HG03342 (cell line): ENCODE measurements around the gene GALNT1.

Source experiments
- ATAC-seq: cut with Tn5 transposase; IDR thresholded peaks from one replicate; pipeline ENCODE4 v1.9.1; 2021; ENCODE audit warnings: mild to moderate bottlenecking, moderate library complexity; ENCODE audit not compliant: unreplicated experiment

The GALNT1 gene

GRCh38 chr18:35616664-35617423 lies 35.3 kb downstream of the GALNT1 start:
- peak; percentile 97 for ATAC-seq

- no peak for ATAC-seq
Measured at GRCh38 chr18:35617865-35618264, 36.3 kb downstream of the GALNT1 start.

GRCh38 chr18:35618289-35618688 lies 36.7 kb downstream of the GALNT1 start:
- ATAC-seq: no peak

- no peak for ATAC-seq
Measured at GRCh38 chr18:35618696-35619095, 37.2 kb downstream of the GALNT1 start.

- no peak for ATAC-seq
Measured at GRCh38 chr18:35619464-35619863, 37.9 kb downstream of the GALNT1 start.

GRCh38 chr18:35619941-35620340 lies 38.4 kb downstream of the GALNT1 start:
- no peak for ATAC-seq

- ATAC-seq: no peak
Measured at GRCh38 chr18:35620765-35621164, 39.2 kb downstream of the GALNT1 start.

GRCh38 chr18:35623255-35623654 lies 41.7 kb downstream of the GALNT1 start:
- ATAC-seq: no peak

GRCh38 chr18:35624146-35624545 lies 42.6 kb downstream of the GALNT1 start:
- ATAC-seq: no peak

GRCh38 chr18:35625232-35625631 lies 43.7 kb downstream of the GALNT1 start:
- no peak for ATAC-seq

- no peak for ATAC-seq
Measured at GRCh38 chr18:35633761-35634160, 52.2 kb downstream of the GALNT1 start.

- no peak for ATAC-seq
Measured at GRCh38 chr18:35634323-35634722, 52.8 kb downstream of the GALNT1 start.

GRCh38 chr18:35635170-35635569 lies 53.6 kb downstream of the GALNT1 start:
- no peak for ATAC-seq

GRCh38 chr18:35637227-35637626 lies 55.7 kb downstream of the GALNT1 start:
- no peak for ATAC-seq

GRCh38 chr18:35639296-35639695 lies 57.8 kb downstream of the GALNT1 start:
- no peak for ATAC-seq

- ATAC-seq: no peak
Measured at GRCh38 chr18:35641467-35641866, 59.9 kb downstream of the GALNT1 start.

- no peak for ATAC-seq
Measured at GRCh38 chr18:35641916-35642315, 60.4 kb downstream of the GALNT1 start.

- ATAC-seq: no peak
Measured at GRCh38 chr18:35642802-35643201, 61.3 kb downstream of the GALNT1 start.

GRCh38 chr18:35646449-35646848 lies 64.9 kb downstream of the GALNT1 start:
- no peak for ATAC-seq

- ATAC-seq: no peak
Measured at GRCh38 chr18:35653392-35654135, 72.0 kb downstream of the GALNT1 start.

- ATAC-seq: no peak
Measured at GRCh38 chr18:35658112-35658511, 76.6 kb downstream of the GALNT1 start.

GRCh38 chr18:35661483-35662146 lies 80.1 kb downstream of the GALNT1 start:
- no peak for ATAC-seq
